GM23338 (cell line): ENCODE results near the gene TRIM8. TPM values are rescaled to one million over a fixed set of nuclear protein-coding genes. Genes with fewer than 3 reads are reported as not detected.
A peak's percentile ranks its signal among the peaks of the same experiment; 100 is the strongest.

Source experiments
- ATAC-seq: fragments of 200-7000 bp; cut with Tn5 transposase; 3 replicates; pipeline ENCODE4 v1.9.1; 2020
- DNase-seq: peaks from one replicate; pipeline ENCODE4 v3.0.0-alpha.2; 2015; ENCODE audit warnings: low spot score
- H2AFZ ChIP-seq: fragments of 200-600 bp; sonication (generic); 2 replicates; pipeline ENCODE4 v1.8.0; 2016; ENCODE audit warnings: antibody characterized with exemption, mild to moderate bottlenecking, moderate library complexity
- H3F3A ChIP-seq: fragments of 200-600 bp; sonication (generic); replicated peaks from 2 replicates; pipeline ENCODE4 v1.8.0; 2017; ENCODE audit warnings: antibody characterized with exemption, mixed run types, low read depth
- H3K27ac ChIP-seq: fragments of 200-600 bp; sonication (generic); 2 replicates; pipeline ENCODE4 v1.6.1; 2016; ENCODE audit warnings: low read depth
- H3K27me3 ChIP-seq: fragments of 200-600 bp; sonication (generic); 2 replicates; pipeline ENCODE4 v1.8.0; 2016; ENCODE audit warnings: mild to moderate bottlenecking, mixed run types, moderate library complexity; ENCODE audit not compliant: insufficient read depth
- H3K36me3 ChIP-seq: fragments of 200-600 bp; sonication (generic); 2 replicates; pipeline ENCODE4 v1.8.0; 2016; ENCODE audit warnings: mild to moderate bottlenecking; ENCODE audit not compliant: insufficient read depth
- H3K4me1 ChIP-seq: fragments of 200-600 bp; sonication (generic); 2 replicates; pipeline ENCODE4 v1.8.0; 2016; ENCODE audit warnings: mild to moderate bottlenecking, moderate library complexity; ENCODE audit not compliant: insufficient read depth
- H3K4me2 ChIP-seq: fragments of 200-600 bp; sonication (generic); 2 replicates; pipeline ENCODE4 v1.7.1; 2017; ENCODE audit warnings: mixed run types
- H3K4me3 ChIP-seq: fragments of 200-600 bp; sonication (generic); 2 replicates; pipeline ENCODE4 v1.6.1; 2016; ENCODE audit warnings: mixed run types
- H3K79me2 ChIP-seq: fragments of 200-600 bp; sonication (generic); replicated peaks from 2 replicates; pipeline ENCODE4 v1.8.0; 2017; ENCODE audit warnings: mild to moderate bottlenecking; ENCODE audit not compliant: insufficient read depth
- H3K9me2 ChIP-seq: fragments of 200-600 bp; sonication (generic); 2 replicates; pipeline ENCODE4 v1.8.0; 2017; ENCODE audit not compliant: insufficient read depth
- H4K20me1 ChIP-seq: fragments of 200-600 bp; sonication (generic); replicated peaks from 2 replicates; pipeline ENCODE4 v1.8.0; 2017; ENCODE audit warnings: mild to moderate bottlenecking; ENCODE audit not compliant: insufficient read depth
- H3K27ac Mint-ChIP-seq: 2 replicates; pipeline ENCODE4 v1.8.0; 2020; ENCODE audit warnings: inconsistent platforms, mild to moderate bottlenecking, moderate library complexity, mixed read lengths
- H3K27me3 Mint-ChIP-seq: 3 replicates; pipeline ENCODE4 v1.8.0; 2022; ENCODE audit warnings: low read depth, mild to moderate bottlenecking, moderate library complexity, mixed read lengths, inconsistent platforms; ENCODE audit not compliant: insufficient read depth, poor library complexity
- H3K36me3 Mint-ChIP-seq: 3 replicates; pipeline ENCODE4 v1.8.0; 2021; ENCODE audit warnings: low read depth, mild to moderate bottlenecking, inconsistent platforms, moderate library complexity, mixed read lengths
- H3K4me1 Mint-ChIP-seq: 3 replicates; pipeline ENCODE4 v1.8.0; 2020; ENCODE audit warnings: mild to moderate bottlenecking, inconsistent platforms, mixed read lengths
- H3K4me3 Mint-ChIP-seq: 3 replicates; pipeline ENCODE4 v1.8.0; 2021; ENCODE audit warnings: moderate library complexity, mild to moderate bottlenecking, inconsistent platforms, mixed read lengths
- H3K9me3 Mint-ChIP-seq: 3 replicates; pipeline ENCODE4 v1.8.0; 2020; ENCODE audit warnings: moderate library complexity, mild to moderate bottlenecking, inconsistent platforms, mixed read lengths
- CTCF ChIP-seq, 2 experiments: fragments of 200-600 bp in 1 of 2; sonication (generic) in 1 of 2; conservative IDR thresholded peaks; 2 replicates each; pipeline versions ENCODE4 v1.5.1 to v1.6.1; 2016 to 2017; ENCODE audit warnings: antibody characterized with exemption in 2 of 2, low read depth in 2 of 2, mild to moderate bottlenecking in 2 of 2, moderate library complexity in 1 of 2
- ZNF331 ChIP-seq: fragments of 250-450 bp; sonication (Bioruptor Pico); IDR thresholded peaks from 2 replicates; pipeline ENCODE4 v1.5.0; 2020; ENCODE audit warnings: low read depth, mild to moderate bottlenecking, moderate library complexity
- ZNF462 ChIP-seq: fragments of 250-450 bp; sonication (Bioruptor Pico); IDR thresholded peaks from 2 replicates; pipeline ENCODE4 v1.5.0; 2020; ENCODE audit warnings: mild to moderate bottlenecking, moderate library complexity
- polyA plus RNA-seq: library from polyadenylated mRNA; unstranded; fragments of >200 nt; fragmentation: Nextera tagmentation; extraction: Ambion mirVana; gene quantifications from 2 replicates; pipeline ENCODE4 v1.2.1, GENCODE V29; 2016
- total RNA-seq: library from RNA; depleted of rRNA; stranded (reverse); fragments of >200 nt; shearing (Covaris generic); gene quantifications from 2 replicates; pipeline ENCODE4 v1.2.3, GENCODE V29; 2014

TRIM8 gene
- total and polyA plus RNA-seq, 2 experiments from 2014 or later, result 15.1 to 36.7 TPM

GRCh38 chr10:102596506-102596971 lies 47.7 kb upstream of the TRIM8 start:
- H3K9me2 ChIP-seq, result no peaks in the 10 kb centered on the region
- H3K4me3 ChIP-seq, result no peak overlapping the region
- H2AFZ ChIP-seq, result peak overlapping the region; percentile 15; the same call in 1 of the 2 replicates
- H3K79me2 ChIP-seq, result no peaks in the 10 kb centered on the region
- Mint-ChIP-seq H3K27me3 (peaks cover 3% of the 10 kb centered on the region), H3K4me1 (peaks cover 18% of the 10 kb centered on the region), H3K36me3 (no peaks in the 10 kb centered on the region), H3K9me3 (no peaks in the 10 kb centered on the region), H3K27ac (0 out of 2 replicates have a peak overlapping the region, but pooled peaks have one; percentile 74), H3K4me3 (no peak overlapping the region)
- H3K4me1 ChIP-seq, result peaks cover 8% of the 10 kb centered on the region; the same call in 1 of the 2 replicates
- no peaks in the 10 kb centered on the region for H3K27me3 ChIP-seq
- DNase-seq, result peak; percentile 88
- H4K20me1 ChIP-seq, result no peaks in the 10 kb centered on the region
- ATAC-seq, result peak; percentile 92
- H3K4me2 ChIP-seq, result no peak overlapping the region
- no peaks in the 10 kb centered on the region for H3K36me3 ChIP-seq
- peaks cover 2% of the 10 kb centered on the region; the same call in 1 of the 2 replicates for H3F3A ChIP-seq
- no peak overlapping the region for H3K27ac ChIP-seq
- TF ChIP-seq ZNF462 (peak; percentile 45; the same call in 1 of the 2 replicates), CTCF (conservative IDR thresholded peaks at IDR 0.05; ENCODE audit: low read depth in 2 of 2) (peak; percentile 89 to 92), ZNF331 (CRISPR knock-in tag) (no peak)
